Endodermal cell (in vitro differentiated cells): ENCODE results near the gene SPARC. TPM values are rescaled to one million over a fixed set of nuclear protein-coding genes. Genes with fewer than 3 reads are reported as not detected.

ENCODE experiments used
- DNase-seq: peaks from one replicate; pipeline ENCODE4 v3.0.0-alpha.2; 2017
- H3K27ac ChIP-seq: 2 replicates; pipeline ENCODE4 v1.5.1; 2013; ENCODE audit warnings: mild to moderate bottlenecking, low read depth, low read length, moderate library complexity
- H3K27me3 ChIP-seq: 2 replicates; pipeline ENCODE4 v1.6.1; 2013; ENCODE audit warnings: mild to moderate bottlenecking, low read length, moderate library complexity; ENCODE audit not compliant: insufficient read depth, control insufficient read depth, poor library complexity, severe bottlenecking
- H3K36me3 ChIP-seq: 2 replicates; pipeline ENCODE4 v1.7.0; 2013; ENCODE audit warnings: mild to moderate bottlenecking, low read length, moderate library complexity; ENCODE audit not compliant: control insufficient read depth, insufficient read depth
- H3K4me1 ChIP-seq: one replicate; pipeline ENCODE4 v1.7.0; 2013; ENCODE audit warnings: low read length; ENCODE audit not compliant: control insufficient read depth, insufficient read depth
- H3K4me3 ChIP-seq: 2 replicates; pipeline ENCODE4 v1.5.1; 2013; ENCODE audit warnings: mild to moderate bottlenecking, low read length, moderate library complexity
- H3K9ac ChIP-seq: 2 replicates; pipeline ENCODE4 v1.6.1; 2013; ENCODE audit warnings: mild to moderate bottlenecking, low read length, moderate library complexity; ENCODE audit not compliant: poor library complexity, severe bottlenecking; ENCODE audit errors: extremely low read depth
- H3K9me3 ChIP-seq: 2 replicates; pipeline ENCODE4 v1.6.1; 2013; ENCODE audit warnings: mild to moderate bottlenecking, low read length, moderate library complexity; ENCODE audit not compliant: control insufficient read depth
- H3K27ac Mint-ChIP-seq: 2 replicates; pipeline ENCODE4 v1.8.0; 2020; ENCODE audit warnings: mixed read lengths
- H3K27me3 Mint-ChIP-seq: 2 replicates; pipeline ENCODE4 v1.8.0; 2021; ENCODE audit warnings: mild to moderate bottlenecking, mixed read lengths; ENCODE audit not compliant: insufficient read depth
- H3K36me3 Mint-ChIP-seq: 2 replicates; pipeline ENCODE4 v1.8.0; 2020; ENCODE audit warnings: low read depth, mixed read lengths
- H3K4me1 Mint-ChIP-seq: 2 replicates; pipeline ENCODE4 v1.8.0; 2020; ENCODE audit warnings: mixed read lengths
- H3K4me3 Mint-ChIP-seq: 2 replicates; pipeline ENCODE4 v1.8.0; 2020; ENCODE audit warnings: mild to moderate bottlenecking, moderate library complexity, mixed read lengths
- H3K9me3 Mint-ChIP-seq: 2 replicates; pipeline ENCODE4 v1.8.0; 2020; ENCODE audit warnings: mild to moderate bottlenecking, mixed read lengths
- CTCF ChIP-seq: fragments of 200-600 bp; sonication (generic); conservative IDR thresholded peaks from 2 replicates; pipeline ENCODE4 v1.5.0; 2021; ENCODE audit warnings: antibody characterized with exemption, mild to moderate bottlenecking
- WGBS, 2 experiments: methylation state at CpG; one replicate each; pipeline versions ENCODE4 v1.1.5 to v1.1.7; 2013; ENCODE audit warnings: missing lambda C conversion rate in 2 of 2, mixed read lengths in 1 of 2; ENCODE audit not compliant: insufficient coverage in 1 of 2, insufficient read length in 1 of 2; 5-methylcytosine and 5-hydroxymethylcytosine counted together
- total RNA-seq, 2 donors: library from RNA; stranded (reverse); fragmentation: NEBNext Ultra II Directional in 1 of 2; extraction: Animal tissue kit (Norgen Biotek cat#: 25700) in 1 of 2; gene quantifications; 2 replicates in 1 of 2; 3 replicates in 1 of 2; pipeline ENCODE4 v1.2.1, GENCODE V29; 2021

Gene SPARC
- total RNA-seq, 2 donors from 2014 or later: 523 to 643 TPM

GRCh38 chr5:151697452-151697851 is 10.7 kb upstream of the SPARC start:
- peaks cover 25% of the 10 kb centered on the region for H3K4me1 ChIP-seq
- no peak for TF ChIP-seq CTCF
- no peak overlapping the region for H3K9ac ChIP-seq
- no peak overlapping the region for H3K4me3 Mint-ChIP-seq
- no peaks in the 10 kb centered on the region for H3K36me3 ChIP-seq
- no peaks in the 10 kb centered on the region for H3K27me3 ChIP-seq
- no peak overlapping the region for H3K27ac ChIP-seq
- no peaks in the 10 kb centered on the region for H3K27me3 Mint-ChIP-seq
- H3K9me3 Mint-ChIP-seq: no peaks in the 10 kb centered on the region
- peak; percentile 65 for DNase-seq
- no peak overlapping the region for H3K4me3 ChIP-seq
- 88 to 89% methylated on average over 5 to 8 of the region's 8 CpGs for WGBS, 2 experiments
- no peaks in the 10 kb centered on the region for H3K36me3 Mint-ChIP-seq
- H3K27ac Mint-ChIP-seq: no peak overlapping the region
- H3K4me1 Mint-ChIP-seq: peaks cover 32% of the 10 kb centered on the region
- H3K9me3 ChIP-seq: no peaks in the 10 kb centered on the region

GRCh38 chr5:151696470-151697061 is 9.9 kb upstream of the SPARC start:
- TF ChIP-seq CTCF: no peak
- H3K4me1 Mint-ChIP-seq: peaks cover 32% of the 10 kb centered on the region
- H3K36me3 ChIP-seq: no peaks in the 10 kb centered on the region
- no peaks in the 10 kb centered on the region for H3K27me3 ChIP-seq
- no peaks in the 10 kb centered on the region for H3K9me3 Mint-ChIP-seq
- no peak overlapping the region for H3K4me3 ChIP-seq
- peak overlapping the region; percentile 65 for H3K27ac ChIP-seq
- peak; percentile 80 for DNase-seq
- no peaks in the 10 kb centered on the region for H3K27me3 Mint-ChIP-seq
- H3K4me1 ChIP-seq: peaks cover 25% of the 10 kb centered on the region
- H3K9ac ChIP-seq: no peak overlapping the region
- H3K9me3 ChIP-seq: no peaks in the 10 kb centered on the region
- H3K27ac Mint-ChIP-seq: peak overlapping the region; percentile 67
- 36 to 44% methylated on average over 14 to 20 of the region's 20 CpGs for WGBS, 2 experiments
- H3K36me3 Mint-ChIP-seq: no peaks in the 10 kb centered on the region
- H3K4me3 Mint-ChIP-seq: peak overlapping the region; percentile 26

- no peak for DNase-seq
- TF ChIP-seq CTCF: no peak
- H3K9me3 ChIP-seq: no peaks in the 10 kb centered on the region
- no peak overlapping the region for H3K27ac Mint-ChIP-seq
- H3K27ac ChIP-seq: no peak overlapping the region
- H3K9me3 Mint-ChIP-seq: no peaks in the 10 kb centered on the region
- no peaks in the 10 kb centered on the region for H3K27me3 Mint-ChIP-seq
- H3K4me3 Mint-ChIP-seq: no peak overlapping the region
- H3K4me3 ChIP-seq: no peak overlapping the region
- peaks cover 25% of the 10 kb centered on the region for H3K4me1 ChIP-seq
- H3K36me3 Mint-ChIP-seq: no peaks in the 10 kb centered on the region
- 100% methylated on average over 1 of the region's 1 CpG; no CpG with 5 or more reads in 1 of the 2 experiments for WGBS, 2 experiments
- H3K36me3 ChIP-seq: no peaks in the 10 kb centered on the region
- no peaks in the 10 kb centered on the region for H3K27me3 ChIP-seq
- H3K4me1 Mint-ChIP-seq: peaks cover 32% of the 10 kb centered on the region
- no peak overlapping the region for H3K9ac ChIP-seq
These were observed 8.7 kb upstream of the SPARC start for GRCh38 chr5:151695464-151695863.
